Left kidney (tissue), 2 donors: ENCODE measurements around the gene MAD1L1. TPM values are rescaled to one million over a fixed set of nuclear protein-coding genes. Genes with fewer than 3 reads are reported as not detected.
A peak's percentile ranks its signal among the peaks of the same experiment; 100 is the strongest.
"Not testable (repeated sequence)": the region's sequence is repeated elsewhere in the genome, so short reads cannot be mapped to it uniquely, and the experiment has no call there.

Experiments used
- DNase-seq: peaks from one replicate; pipeline ENCODE4 v3.0.0-alpha.2; 2013
- polyA plus RNA-seq: library from polyadenylated mRNA; unstranded; fragments of 120-200 nt; gene quantifications from one replicate; pipeline ENCODE4 v1.2.1, GENCODE V29; 2013; ENCODE audit not compliant: insufficient read length

Gene MAD1L1
- polyA plus RNA-seq, 1 donor: 21.8 TPM

DNA sequence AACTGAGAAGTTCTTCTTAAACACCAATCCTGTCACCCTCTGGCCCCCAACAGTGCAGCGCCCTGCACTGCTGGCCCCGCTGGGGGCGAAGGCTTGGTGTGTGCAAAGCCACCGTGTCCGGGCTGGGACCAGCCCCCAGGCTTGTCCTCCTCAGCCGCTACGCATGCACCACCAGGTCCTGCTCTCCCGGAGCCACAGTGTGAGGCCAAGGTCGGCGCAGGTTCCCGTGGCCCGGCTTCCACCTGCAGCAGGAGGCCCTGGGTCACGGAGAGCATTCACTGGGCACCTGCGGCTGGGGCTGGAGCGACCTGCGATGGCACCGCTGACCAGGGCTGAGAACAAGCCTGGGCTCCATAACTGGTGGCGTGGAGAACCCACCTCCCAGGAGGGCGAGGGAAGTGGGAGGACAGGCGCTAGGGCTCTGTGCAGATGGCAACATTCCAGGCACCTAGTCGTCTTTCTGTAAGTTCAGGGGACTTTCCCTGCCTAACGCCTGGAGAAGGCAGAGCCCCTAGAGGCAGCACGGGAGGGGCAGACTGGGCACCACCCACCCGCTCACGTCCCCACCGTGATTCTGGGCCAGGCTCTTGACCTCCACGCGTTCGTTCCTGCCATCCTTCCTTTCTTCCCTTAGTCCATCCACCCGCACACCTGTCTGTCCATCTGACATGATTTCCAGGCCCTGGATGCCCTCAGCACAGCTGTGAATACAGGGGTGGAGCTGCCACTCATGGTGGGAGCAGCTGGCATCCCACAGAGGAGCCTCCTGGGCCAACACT is 291.1 kb downstream of the MAD1L1 start:
- DNase-seq: no peak

DNA sequence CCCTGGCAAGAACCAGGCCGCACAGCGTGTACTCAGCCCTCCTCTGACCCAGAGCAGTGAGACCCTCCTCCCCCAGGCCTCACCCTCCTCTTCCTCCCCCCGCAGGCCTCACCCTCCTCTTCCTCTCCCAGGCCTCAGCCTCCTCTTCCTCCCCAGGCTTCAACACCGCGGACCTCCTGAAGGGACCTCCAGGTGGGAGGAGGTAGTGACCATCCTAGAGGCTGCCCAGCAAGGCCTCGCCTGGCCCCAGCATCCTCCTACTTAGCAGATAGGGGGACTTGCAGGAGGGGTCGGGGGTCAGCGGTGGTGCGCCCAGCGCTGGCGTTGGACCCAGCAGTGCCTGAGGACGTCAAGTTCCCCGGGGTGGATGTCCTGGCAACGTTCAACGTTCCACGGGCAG is 291.9 kb downstream of the MAD1L1 start:
- no peak for DNase-seq

DNA sequence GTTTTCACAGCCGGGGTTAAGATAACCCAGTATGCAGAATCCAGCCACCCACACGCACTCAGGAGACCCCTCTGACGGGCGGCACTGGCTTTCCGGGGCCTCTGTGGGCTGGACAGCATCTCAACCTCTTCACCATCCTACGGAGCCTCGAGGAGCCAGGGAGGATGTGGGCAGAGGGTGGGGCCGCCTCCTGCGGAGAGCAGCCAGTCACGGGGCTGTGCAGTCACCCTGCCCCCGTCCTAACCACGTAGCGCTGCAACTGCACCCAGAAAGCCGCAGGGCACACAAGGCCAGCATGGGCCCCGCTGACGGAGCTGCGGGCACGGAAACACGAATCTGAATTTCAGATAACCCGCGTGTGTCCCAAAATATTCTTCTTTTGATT is 292.4 kb downstream of the MAD1L1 start:
- peak; percentile 20 for DNase-seq

- DNase-seq: peak; percentile 34
These were observed 293.0 kb downstream of the MAD1L1 start for GRCh38 chr7:1939434-1940401.

DNA sequence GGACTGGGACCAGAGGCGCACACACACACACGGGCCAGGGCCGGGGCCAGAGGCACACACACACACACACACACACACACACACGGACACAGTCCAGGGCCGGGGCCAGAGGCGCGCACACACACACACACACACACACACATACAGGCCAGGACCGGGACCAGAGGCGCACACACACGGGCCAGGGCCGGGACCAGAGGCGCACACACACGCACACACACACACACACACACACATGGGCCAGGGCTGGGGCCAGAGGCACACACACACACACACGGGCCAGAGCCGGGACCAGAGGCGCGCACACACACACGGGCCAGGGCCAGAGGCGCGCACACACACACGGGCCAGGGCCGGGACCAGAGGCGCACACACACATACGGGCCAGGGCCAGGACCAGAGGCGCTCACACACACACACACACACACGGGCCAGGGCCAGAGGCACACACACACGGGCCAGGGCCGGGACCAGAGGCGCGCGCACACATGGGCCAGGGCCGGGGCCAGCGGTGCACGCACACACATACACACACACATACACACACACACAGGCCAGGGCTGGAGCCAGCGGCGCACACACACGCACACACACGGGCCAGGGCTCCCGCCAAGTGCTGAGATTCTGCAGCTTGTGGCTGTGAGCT is 293.8 kb downstream of the MAD1L1 start:
- DNase-seq: no peak

GRCh38 chr7:1937252-1937605 is 295.5 kb downstream of the MAD1L1 start:
- DNase-seq: no peak

GRCh38 chr7:1936531-1937251 is 296.1 kb downstream of the MAD1L1 start:
- DNase-seq: no peak

DNA sequence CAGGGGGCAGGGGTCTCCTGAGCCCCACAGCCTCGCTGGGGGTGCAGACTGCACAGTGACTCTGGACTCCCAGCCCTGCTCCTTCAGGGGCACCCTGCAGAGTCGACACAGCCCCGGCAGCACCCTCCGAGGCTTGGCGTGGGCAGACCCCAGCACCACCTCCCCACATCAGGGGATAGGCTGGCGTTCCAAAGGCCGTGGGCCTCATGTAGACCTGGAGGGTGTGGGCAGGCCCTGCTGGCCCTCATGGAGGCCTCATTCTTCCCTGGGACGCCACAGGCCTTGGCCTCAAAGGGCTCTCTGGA is 296.8 kb downstream of the MAD1L1 start:
- no peak for DNase-seq

DNA sequence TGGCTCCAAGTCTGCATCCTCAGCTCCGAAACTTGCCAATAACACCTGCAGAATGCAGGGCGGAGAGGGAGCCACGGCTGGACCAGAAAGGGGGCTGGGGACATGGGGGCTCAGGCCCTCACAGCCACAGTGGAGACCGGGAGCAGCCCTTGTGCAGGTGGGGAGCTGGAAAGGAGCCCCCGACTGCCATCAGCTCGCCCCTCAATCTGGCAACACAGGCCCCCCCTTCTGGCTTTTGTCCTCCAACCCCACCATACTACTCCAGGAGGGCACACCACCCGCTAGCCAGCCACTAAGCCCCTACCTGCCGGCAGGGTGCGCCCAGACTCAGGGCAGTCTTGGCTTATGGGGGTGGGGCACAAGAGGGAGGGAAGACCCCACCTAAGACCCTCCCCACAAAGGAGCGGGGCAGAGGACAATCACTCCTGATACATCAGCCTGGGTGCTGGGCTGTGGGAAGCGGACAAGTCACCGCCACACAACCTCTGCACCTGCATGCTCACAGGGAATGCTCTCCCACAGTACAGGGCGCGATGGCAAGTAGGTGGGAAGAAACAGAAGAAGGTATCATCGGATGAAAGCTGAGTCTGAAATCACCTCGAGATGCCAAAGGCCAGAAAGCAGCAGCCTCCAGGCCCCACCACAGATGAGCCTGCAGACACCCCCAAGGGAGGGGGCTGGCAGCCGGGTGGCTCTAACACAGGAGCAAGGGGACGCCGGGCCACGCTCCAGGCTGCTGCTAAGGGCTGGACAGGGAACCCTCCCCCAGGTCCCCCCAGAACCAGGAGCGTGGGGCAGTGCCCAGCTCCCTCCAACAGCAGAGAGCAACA is 297.4 kb downstream of the MAD1L1 start:
- no peak for DNase-seq

GRCh38 chr7:1934756-1935155 is 298.0 kb downstream of the MAD1L1 start:
- no peak for DNase-seq

GRCh38 chr7:1934017-1934416 is 298.7 kb downstream of the MAD1L1 start:
- DNase-seq: no peak

GRCh38 chr7:1933066-1933750 is 299.5 kb downstream of the MAD1L1 start:
- DNase-seq: no peak

DNA sequence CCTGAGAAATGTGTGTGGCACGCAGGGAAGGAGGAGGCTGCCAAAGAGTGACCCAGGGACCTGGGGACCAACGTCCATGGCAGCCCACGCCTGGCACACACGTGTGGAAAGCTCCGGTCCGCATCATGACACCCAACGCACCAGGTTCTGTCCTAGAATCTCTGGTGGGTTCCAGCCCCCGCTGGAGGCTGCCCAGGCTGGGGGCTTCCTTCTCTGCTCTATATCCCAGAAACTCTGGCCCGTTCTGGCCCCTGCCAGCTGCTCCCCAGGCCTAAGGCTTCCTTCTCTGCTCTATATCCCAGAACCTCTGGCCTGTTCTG is 300.8 kb downstream of the MAD1L1 start:
- no peak for DNase-seq

- no peak for DNase-seq
These were observed 301.3 kb downstream of the MAD1L1 start for GRCh38 chr7:1931256-1931950.

- no peak for DNase-seq
These were observed 302.2 kb downstream of the MAD1L1 start for GRCh38 chr7:1930381-1931065.

- DNase-seq: not testable (repeated sequence)
These were observed 303.3 kb downstream of the MAD1L1 start for GRCh38 chr7:1929349-1929925.

- DNase-seq: no peak
These were observed 303.9 kb downstream of the MAD1L1 start for GRCh38 chr7:1928645-1929348.

DNA sequence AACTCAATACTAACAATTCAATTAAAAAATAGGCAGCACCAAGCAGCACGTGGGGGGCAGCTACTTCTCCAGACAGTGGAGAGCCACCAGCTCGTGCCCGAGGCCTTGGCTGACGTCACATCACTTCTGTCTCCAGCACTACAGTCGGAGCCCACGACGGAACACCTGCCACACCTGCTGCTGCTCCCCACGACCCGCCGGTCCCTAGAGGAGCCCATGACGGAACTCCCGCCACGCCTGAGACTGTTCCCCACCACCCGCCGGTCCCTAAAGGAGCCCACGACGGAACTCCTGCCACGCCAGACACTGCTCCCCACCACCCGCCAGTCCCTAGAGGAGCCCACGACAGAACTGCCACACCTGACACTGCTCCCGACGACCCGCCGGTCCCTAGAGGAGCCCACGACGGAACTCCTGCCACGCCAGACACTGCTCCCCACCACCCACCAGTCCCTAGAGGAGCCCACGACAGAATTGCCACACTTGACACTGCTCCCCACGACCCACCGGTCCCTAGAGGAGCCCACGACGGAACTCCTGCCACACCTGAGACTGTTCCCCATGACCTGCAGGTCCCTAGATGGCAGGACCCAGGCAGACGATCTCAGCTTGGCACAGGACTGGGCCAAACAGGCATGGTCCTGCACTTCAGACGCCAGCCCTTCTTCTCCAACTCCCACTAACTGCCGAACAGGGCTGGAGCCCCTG is 304.7 kb downstream of the MAD1L1 start:
- DNase-seq: no peak
